Right lobe of liver (tissue), 4 donors: ENCODE data around the gene FADS3.

Experiments used
- POLR2A ChIP-seq: fragments of 450-650 bp; IDR thresholded peaks from one replicate; pipeline ENCODE4 v1.6.1; 2017; ENCODE audit warnings: antibody characterized with exemption, mild to moderate bottlenecking
- TF ChIP-seq, protein P1 (sequence below), 4 donors: fragments of 200-600 bp in 3 of 4; fragments of 450-650 bp in 1 of 4; IDR thresholded peaks; one replicate each; pipeline versions ENCODE4 v1.5.1 to v1.8.0; 2016 to 2022; ENCODE audit warnings: antibody characterized with exemption in 4 of 4, mild to moderate bottlenecking in 2 of 4
- donor health status: DM: no; HTN: no; CAD: no.
- donor health status: DM: no; HTN: no; CAD: no.
- donor health status: DM: no; HTN: yes; CAD: no.

DNA sequence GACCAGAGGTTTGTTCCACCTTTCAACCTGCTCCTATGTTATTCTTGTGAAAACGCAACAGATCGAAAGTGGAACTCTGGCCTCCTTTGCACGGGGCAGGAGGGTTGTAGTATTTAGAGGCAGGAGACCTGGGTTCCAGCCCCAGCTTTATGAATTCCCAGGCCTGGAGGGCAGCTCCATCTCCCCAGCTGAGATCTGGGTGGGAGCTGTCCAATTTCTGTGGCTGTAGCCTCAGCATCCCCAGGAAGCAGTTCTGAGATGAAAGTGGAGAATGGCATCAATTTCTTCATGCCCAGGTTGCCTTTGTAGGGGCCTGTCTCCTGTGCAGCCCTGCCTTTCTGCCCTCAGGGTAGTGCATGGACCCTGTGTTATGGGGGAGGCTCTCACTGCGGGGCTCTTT, 59.1 kb downstream of the FADS3 start:
- TF ChIP-seq, protein P1, sequence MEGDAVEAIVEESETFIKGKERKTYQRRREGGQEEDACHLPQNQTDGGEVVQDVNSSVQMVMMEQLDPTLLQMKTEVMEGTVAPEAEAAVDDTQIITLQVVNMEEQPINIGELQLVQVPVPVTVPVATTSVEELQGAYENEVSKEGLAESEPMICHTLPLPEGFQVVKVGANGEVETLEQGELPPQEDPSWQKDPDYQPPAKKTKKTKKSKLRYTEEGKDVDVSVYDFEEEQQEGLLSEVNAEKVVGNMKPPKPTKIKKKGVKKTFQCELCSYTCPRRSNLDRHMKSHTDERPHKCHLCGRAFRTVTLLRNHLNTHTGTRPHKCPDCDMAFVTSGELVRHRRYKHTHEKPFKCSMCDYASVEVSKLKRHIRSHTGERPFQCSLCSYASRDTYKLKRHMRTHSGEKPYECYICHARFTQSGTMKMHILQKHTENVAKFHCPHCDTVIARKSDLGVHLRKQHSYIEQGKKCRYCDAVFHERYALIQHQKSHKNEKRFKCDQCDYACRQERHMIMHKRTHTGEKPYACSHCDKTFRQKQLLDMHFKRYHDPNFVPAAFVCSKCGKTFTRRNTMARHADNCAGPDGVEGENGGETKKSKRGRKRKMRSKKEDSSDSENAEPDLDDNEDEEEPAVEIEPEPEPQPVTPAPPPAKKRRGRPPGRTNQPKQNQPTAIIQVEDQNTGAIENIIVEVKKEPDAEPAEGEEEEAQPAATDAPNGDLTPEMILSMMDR (IDR thresholded peaks at IDR 0.05): no peak
- no peak for TF ChIP-seq POLR2A
